Stimulated activated CD8-positive, alpha-beta memory T cell treated with anti-CD3 and anti-CD28 coated beads, Interleukin-4, amount 100 ng/mL, for 48 hours (primary cell): ENCODE results near the gene GRIP2.

Experiments used
- DNase-seq: peaks from one replicate; pipeline ENCODE4 v3.0.0-alpha.2; 2020

GRIP2 gene

DNA sequence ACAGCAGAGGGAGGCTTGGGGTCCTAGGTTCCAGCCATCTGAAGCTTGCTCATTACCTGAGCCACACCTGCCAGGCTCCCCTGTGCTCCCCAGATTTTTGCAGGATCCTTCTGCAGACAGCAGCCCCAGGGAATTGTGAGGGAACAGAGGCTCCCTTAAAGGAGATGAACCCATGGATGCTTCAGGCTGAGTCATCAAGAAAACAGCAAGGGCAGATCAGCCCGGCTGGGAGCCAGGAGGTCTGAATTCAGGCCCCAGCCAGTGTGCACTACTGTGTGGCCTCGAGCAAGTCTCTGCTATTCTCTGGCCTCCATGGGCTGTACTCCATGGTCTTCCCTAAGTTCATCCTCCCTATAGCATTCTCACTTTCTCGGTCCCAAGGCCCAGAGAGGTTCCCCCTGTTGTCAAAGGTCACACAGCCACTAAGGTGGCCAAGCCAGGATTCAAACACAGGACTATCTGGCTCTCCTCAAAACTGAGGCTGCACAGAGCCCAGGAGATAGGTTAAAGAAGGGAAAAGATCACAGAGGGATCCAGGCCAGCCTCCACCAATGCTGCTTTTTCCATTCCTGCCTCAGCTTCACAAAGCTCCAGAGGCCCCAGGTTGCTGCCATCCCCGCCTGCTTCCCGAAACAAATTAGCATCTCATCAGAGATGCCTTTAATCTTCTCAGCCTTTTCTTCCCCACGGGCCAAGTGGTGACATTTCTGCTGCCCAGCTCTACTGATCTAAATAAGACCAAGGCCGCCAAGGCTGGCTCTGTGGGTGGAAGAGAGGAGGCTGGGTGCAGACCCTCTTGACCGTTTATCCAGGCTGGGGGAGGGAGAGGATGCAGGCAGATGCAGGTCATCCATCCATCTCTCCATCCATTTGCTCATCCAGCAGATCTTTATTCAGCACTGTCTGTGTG is 21.2 kb upstream of the GRIP2 start:
- DNase-seq = no peak

GRCh38 chr3:14560110-14560509 is 20.0 kb upstream of the GRIP2 start:
- DNase-seq = no peak

DNA sequence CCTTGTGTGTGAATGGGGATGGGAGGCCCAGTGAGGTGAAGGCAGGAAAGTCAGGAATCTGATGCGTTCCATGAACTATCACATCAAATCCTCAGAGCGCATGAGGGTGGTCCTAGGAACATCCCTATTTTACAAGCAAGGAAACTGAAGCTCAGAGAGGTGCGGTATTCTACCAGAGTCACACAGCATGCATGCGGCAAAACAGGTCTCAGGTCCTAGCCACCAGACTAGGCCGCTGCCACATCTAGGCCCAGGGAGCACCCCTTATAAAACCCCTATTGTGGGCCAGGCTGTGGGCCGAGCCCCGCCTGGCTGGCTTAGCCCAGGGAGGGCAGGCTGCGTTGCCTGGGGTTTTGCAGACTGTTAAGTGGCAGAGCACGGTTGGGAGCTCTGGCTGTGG is 17.9 kb upstream of the GRIP2 start:
- no peak for DNase-seq

DNA sequence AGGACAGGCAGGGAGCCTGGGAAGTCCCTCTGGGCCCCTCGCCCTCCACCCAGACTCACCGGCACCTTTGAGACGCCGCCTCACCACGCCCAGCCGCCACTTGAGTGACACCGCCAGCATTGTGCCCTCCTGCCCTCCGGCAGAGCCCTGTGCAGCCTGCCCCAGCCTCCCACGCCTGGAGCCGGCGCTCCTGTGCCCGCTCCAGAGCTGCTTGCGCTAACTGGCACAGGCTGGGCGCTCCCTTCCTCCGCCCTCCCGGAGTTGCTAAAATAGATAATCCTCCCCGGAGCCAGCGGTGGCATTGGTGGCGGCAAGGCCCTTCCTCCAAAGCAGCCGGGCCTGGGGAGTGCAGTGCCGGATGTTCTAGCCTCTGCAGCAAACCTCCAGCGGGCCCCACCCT is 15.7 kb upstream of the GRIP2 start:
- peak; percentile 25 for DNase-seq

DNA sequence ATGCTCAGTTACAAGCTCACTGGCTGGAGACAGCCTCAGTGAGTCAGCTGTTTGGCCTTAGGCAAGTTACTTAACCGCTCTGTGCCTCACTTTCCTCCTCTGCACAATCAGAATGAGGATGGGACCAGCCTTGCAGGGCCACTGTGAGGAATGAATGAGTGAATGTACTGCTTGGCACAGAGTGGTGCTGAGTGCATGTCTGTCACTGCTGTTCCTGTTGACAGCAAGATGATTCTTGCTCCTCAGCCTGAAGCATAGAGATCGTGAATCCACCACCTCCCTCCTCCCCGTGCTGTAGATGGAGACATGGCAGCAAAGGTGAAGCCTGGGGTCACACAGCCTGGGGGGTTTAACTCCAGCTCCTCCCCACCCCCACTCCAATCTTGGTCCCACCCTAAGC is 14.6 kb upstream of the GRIP2 start:
- no peak for DNase-seq

- no peak for DNase-seq
Observed at GRCh38 chr3:14553871-14554270, 13.7 kb upstream of the GRIP2 start.

DNA sequence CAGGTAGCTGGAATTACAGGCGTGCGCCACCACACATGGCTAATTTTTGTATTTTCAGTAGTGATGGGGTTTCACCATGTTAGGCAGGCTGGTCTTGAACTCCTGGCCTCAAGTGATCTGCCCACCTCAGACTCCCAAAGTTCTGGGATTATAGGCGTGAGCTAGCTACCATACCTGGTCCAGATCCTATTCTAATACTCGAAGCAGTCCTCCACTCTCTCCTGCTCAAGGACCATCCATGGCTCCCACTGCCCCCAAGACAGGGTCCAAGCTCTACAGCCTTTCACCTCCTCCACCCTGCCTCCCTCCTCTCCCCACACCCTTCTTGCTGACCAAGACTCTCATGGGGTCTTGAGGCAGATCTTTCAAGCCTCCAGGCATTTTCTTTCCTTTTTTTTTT is 12.6 kb upstream of the GRIP2 start:
- DNase-seq = no peak

DNA sequence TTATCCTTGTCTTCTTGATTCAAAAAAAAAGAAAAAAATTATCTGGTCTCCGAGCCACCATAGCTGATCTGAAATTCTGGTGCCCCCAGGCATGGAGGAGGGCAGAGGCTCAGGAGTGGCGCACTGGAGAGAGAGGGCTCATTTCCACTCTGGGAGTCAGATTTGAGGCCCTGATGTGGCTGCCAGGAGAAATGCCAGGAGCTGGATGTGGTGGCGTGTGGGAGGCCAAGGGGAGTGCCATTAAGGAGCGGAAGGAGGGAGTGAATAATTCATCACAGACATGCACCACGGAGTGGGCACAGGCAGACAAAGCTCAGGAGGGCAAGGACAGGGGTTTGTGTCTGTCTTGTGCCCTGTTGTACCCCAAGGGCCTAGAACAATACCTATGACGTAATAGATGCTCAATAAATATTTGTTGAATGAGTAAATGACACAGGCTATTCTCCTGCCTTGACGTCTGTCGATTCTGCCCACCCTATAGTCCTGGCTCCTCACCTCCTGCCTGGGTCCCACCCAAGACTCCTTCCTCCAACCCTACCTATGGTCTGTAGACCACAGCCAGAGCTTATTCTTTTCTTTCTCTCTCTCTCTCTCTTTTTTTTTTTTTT is 12.0 kb upstream of the GRIP2 start:
- no peak for DNase-seq

- no peak for DNase-seq
Observed at GRCh38 chr3:14550651-14551611, 10.8 kb upstream of the GRIP2 start.

- no peak for DNase-seq
Observed at GRCh38 chr3:14550181-14550580, 10.0 kb upstream of the GRIP2 start.

- DNase-seq = no peak
Observed at GRCh38 chr3:14549256-14549919, 9.2 kb upstream of the GRIP2 start.

DNA sequence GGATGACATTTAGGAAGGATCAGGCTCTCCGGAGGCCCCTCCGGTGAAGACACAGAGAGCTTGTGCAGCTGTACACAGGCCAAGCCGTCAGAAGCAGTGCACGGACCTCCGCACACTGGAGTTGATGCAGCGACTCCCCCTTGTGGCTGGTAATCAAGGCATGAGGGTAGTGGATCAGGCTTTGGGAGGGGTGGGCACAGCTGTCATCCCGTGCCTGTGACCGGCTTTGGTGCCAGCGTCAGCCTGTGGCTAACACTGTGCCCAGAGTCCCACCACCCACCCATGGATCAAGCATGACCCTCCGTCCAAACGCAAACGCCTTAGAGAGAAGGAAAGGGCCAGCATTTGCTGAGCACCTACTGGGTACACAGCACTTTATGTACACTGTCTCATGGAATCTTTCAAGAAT is 8.2 kb upstream of the GRIP2 start:
- DNase-seq = peak; percentile 55

DNA sequence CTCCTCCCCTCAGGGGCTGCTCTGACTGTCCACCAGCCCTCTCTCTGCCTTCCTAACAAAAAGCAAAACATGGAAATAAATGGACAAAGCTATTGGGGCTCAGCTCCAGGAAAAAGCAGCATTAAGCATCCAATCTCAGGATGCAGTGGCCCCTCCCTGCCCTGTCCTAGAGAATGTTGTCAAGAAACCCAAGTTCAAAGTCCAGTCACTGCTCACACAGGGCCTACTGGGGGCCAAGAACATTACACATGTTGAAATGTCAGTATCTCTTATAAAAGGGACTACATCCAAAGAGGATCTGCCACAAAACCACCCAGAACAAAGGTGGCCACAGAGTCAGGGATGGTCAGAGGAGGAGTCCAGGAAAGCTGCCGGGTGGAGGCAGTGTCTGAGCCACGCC is 7.6 kb upstream of the GRIP2 start:
- no peak for DNase-seq

DNA sequence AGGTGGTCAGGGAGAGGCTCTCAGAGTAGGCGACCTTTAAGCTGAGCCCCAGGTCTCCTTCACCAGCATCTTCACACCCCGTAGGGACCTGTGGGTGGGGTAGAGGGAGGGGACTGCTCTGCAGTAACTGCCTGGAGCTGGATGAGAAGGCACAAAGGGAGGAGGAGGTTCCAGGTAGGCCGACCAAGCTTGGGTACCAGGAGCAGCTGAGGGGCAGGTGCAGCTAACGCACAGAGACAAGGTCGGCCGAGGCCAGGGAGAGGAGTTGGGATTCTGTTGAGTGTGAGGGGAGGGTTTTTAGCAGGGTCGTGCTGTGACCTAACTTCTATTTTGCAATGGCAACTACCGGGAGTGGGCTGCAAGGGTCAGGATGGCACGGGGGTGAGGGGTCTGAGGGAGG is 5.9 kb upstream of the GRIP2 start:
- no peak for DNase-seq

- no peak for DNase-seq
Observed at GRCh38 chr3:14545251-14545635, 5.1 kb upstream of the GRIP2 start.

DNA sequence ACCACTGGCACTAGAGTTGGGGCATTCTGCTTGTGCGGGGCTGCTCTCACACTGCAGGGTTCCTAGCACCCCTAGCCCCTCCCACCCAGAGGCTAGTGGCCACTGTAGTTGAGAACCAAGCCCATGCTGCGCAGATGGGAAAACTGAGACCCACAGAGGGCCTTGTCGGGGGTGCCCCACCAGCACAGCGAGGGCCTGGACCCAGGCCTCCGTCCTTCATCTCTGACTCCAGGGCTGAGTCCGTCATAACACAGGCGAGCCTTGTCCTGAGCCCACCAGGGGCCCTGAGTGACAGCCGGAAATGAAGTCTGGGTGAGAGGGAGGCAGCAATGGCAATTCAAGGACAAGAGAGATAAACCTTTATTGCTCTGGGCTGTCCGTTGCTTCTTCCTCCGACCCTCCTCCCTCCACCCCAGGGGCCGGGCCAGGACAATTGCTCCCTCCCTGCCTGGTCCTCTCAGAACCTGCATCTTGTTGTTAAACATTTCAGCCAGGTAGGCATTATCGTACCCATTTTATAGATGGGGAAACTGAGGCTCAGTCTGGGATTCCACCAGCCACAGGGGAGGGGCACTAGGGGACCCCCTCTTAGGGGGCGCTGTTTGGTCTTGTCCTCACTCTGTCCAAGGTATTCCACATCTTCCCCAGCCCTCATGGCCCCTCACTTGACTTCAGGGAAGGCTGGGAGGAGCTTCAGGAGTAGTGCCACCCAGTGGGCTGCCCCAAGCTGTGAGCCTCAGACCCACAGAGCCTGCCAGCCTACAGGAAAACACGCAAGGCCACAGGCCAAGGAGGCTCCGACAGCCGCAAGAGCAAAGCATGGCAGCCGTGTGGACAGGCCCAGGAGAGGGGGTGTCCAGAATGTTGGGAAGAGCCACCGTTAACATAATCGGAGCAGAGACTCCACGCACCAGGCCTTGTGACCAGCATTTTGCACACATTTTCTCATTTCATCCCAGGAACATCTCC is 4.4 kb upstream of the GRIP2 start:
- DNase-seq = no peak

DNA sequence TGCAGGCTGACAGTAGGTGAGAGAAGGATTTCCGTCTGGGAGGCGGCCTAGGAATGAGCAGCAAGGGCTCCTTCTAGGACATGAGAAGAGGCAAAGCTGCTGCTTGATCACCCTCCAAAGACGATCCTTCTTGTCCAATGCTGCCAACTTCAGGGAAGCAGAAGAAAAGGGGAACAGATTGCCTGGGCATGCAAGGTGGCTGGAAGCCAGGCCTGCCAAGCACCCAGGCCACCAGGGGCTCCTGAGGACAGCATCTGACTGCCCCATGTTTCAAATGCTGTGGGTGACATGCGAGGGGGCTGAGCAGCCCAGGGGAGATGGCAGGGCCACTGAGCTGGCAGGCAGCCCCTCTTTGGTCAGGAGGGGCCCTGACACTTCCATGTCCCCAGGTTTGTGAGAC is 3.3 kb upstream of the GRIP2 start:
- DNase-seq = no peak

DNA sequence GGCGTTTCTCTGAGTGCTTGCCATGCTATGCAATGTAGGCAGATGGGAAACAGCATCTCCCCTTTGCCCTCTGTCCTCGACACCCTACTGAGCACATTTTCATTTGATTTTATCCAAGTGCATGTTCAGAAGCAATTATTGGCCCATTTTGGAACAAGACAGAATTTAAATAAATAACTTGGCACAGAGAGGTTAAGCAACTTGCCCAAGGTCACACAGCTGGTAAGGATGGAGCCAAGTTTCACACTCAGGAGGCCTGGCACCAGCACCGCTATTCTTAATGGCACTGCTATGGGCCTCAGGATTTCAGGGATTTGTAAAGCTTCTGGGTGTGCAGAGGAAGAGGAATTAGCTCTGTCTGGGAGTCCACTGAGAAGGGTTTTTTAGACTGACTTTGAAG is 2.5 kb upstream of the GRIP2 start:
- DNase-seq = no peak

DNA sequence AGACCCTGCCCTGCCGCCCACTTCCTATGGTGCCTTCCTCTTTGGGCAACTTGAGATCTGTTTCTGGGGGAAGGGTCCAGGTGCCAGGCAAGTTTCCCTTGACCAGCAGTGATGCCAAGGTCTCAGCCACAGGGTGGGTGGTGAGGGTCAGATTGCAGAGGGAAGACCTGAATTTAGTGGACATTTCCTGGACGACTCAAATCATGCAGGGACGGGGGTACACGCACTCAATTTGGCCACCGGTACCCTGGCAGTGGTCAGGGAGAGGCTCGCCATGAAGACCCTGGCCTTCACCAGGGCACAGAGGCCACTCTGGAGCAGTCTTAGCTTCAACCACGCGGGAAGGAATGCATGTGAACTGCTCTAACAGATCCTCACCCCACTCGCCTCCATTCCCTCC is 1.5 kb upstream of the GRIP2 start:
- no peak for DNase-seq

DNA sequence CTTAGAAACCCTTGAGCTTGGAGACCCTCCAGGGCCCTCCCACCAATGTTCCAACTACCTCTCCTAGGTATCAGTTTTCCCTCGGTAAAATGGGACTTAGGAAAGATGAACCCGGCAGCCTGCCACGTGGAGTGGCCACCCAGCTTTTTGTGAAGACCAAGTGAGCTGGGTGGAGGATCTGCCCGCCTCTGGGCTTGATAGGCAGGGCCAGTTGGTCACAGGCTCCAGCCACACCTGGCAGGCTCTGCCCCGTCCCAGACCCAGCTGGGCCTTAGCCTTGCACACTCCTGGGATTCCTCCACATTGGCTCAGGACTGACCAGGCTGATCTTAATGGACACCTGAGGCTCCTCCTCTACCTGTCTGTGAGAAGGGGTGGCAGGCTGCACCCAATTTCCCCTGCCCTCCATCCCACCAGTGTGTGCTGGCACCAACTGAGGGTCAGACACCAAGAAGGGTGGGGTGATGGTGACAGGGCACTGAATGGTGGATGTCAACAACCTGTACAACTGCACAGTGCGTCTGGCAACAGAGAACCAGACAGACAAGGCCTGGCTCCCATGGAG is 761 bp upstream of the GRIP2 start:
- no peak for DNase-seq

- no peak for DNase-seq
Observed at GRCh38 chr3:14539384-14539741, 779 bp downstream of the GRIP2 start.
